Liver (tissue), 3 donors: Measurements from ENCODE around the gene DTL.
"Not testable (repeated sequence)": the region's sequence is repeated elsewhere in the genome, so short reads cannot be mapped to it uniquely, and the experiment has no call there.

Experiments
- ATF3 ChIP-seq: IDR thresholded peaks from 2 replicates; pipeline ENCODE4 v1.6.1; 2016; ENCODE audit warnings: antibody characterized with exemption
- CTCF ChIP-seq: fragments of 150-350 bp; IDR thresholded peaks from 2 replicates; pipeline ENCODE4 v1.5.1; 2017; ENCODE audit warnings: improper control_type of control experiment, low read depth, low read length; ENCODE audit not compliant: missing input control
- FOXA1 ChIP-seq: IDR thresholded peaks from 2 replicates; pipeline ENCODE4 v1.6.1; 2016; ENCODE audit warnings: antibody characterized with exemption
- HNF4A ChIP-seq, 2 donors: conservative IDR thresholded peaks; 2 replicates each; pipeline ENCODE4 v1.6.1; 2016; ENCODE audit warnings: antibody characterized with exemption in 2 of 2, mild to moderate bottlenecking in 2 of 2
- HNF4G ChIP-seq: IDR thresholded peaks from 2 replicates; pipeline ENCODE4 v1.6.1; 2016; ENCODE audit warnings: antibody characterized with exemption
- JUND ChIP-seq, 2 donors: IDR thresholded peaks; 2 replicates each; pipeline ENCODE4 v1.6.1; 2016; ENCODE audit warnings: antibody characterized with exemption in 2 of 2
- MAX ChIP-seq: IDR thresholded peaks from 2 replicates; pipeline ENCODE4 v1.6.1; 2016; ENCODE audit warnings: antibody characterized with exemption
- REST ChIP-seq: IDR thresholded peaks from 2 replicates; pipeline ENCODE4 v1.6.1; 2016; ENCODE audit warnings: antibody characterized with exemption, mild to moderate bottlenecking
- SP1 ChIP-seq: IDR thresholded peaks from 2 replicates; pipeline ENCODE4 v1.6.1; 2018; ENCODE audit warnings: antibody characterized with exemption, mild to moderate bottlenecking
- TAF1 ChIP-seq: conservative IDR thresholded peaks from 2 replicates; pipeline ENCODE4 v1.6.1; 2016; ENCODE audit warnings: antibody characterized with exemption, mild to moderate bottlenecking
- ZBTB33 ChIP-seq: IDR thresholded peaks from 2 replicates; pipeline ENCODE4 v1.6.1; 2016; ENCODE audit warnings: antibody characterized with exemption
- donor health status: healthy.
- donor health status: healthy.

- TF ChIP-seq CTCF; MAX; ZBTB33; SP1; JUND (IDR thresholded peaks at IDR 0.05); FOXA1; TAF1; HNF4A (conservative IDR thresholded peaks at IDR 0.05); REST; ATF3; HNF4G: not testable (repeated sequence)
Observed at GRCh38 chr1:212027727-212028126, 7.8 kb upstream of the DTL start.
